Hippocampal formation (tissue), 2 donors: ENCODE data around the gene BMP7.
"Not testable (repeated sequence)": the region's sequence is repeated elsewhere in the genome, so short reads cannot be mapped to it uniquely, and the experiment has no call there.

ENCODE experiments used
- DNase-seq, 2 donors: peaks; one replicate each; lab custom pipeline; 2025; lab: John Stamatoyannopoulos, UW

BMP7 gene

DNA sequence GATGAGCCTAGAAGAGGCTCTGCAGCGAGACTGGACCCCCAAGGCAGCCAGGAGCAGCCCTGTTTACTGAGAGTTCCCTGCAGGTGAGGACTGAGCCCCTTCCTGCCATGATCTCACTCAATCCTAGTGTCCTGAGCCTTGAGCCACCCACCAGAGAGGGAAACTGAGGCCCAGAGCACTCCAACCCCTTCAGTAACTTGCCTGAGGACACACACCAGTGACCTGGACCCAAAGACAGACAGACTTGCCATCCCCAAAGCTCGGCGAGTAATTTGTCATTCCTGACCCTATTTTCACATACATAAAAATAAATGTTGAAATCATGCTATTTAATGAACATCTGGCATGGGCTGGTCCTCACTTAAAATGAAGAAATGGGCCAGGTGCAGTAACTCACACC lies 16.7 kb downstream of the BMP7 start:
- DNase-seq = no peak

DNA sequence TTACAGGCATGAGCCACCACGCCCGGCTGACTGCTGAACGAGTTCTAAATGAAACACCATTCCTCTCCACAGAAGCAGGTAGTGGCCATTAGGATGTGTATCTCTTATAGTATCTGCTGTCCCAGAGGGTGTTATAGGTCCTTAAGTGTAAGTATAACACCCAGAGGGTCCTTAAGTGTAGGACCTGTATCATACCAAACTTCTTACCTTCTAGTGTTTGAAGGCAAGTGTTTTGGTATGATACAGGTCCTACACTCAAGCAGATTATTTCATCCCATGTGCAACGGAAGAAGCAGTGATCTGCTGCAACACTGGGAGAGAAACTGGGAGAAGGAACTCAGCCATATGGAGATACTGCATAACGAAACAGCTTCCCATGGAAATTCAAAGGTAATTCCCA lies 17.4 kb downstream of the BMP7 start:
- DNase-seq = no peak

GRCh38 chr20:57248132-57248797 lies 18.2 kb downstream of the BMP7 start:
- no peak for DNase-seq

DNA sequence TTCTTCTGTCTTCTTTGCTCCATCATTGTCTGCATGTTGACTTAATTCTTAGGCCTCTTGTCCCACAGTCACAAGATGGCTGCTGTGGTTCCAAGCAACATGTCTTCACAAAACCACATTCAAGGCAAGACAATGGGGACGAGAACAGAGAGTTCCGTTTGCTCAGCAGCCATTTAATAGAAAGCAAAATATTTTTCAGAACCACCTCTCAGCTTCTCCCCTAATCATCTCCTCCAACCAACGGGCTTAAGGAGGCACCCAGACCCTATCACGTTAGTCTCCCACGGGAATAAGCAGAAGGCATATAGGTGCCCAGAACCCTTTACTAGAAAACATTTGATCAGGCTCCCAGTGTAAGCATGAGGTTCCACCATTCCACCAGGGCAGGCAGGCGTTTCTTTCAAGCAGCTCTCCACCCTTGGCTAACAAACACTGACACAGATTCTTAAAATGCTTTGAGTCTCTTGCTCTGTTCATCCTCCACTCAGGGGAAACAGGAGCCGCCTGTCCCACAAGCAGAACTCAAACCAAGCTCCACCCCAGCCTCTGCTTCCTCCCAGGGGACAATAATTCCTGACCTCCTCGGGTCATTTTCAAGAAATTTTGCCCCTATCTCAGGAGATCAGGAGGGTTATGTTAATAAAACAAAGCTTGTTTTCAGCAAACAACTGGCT lies 19.0 kb downstream of the BMP7 start:
- no peak for DNase-seq

DNA sequence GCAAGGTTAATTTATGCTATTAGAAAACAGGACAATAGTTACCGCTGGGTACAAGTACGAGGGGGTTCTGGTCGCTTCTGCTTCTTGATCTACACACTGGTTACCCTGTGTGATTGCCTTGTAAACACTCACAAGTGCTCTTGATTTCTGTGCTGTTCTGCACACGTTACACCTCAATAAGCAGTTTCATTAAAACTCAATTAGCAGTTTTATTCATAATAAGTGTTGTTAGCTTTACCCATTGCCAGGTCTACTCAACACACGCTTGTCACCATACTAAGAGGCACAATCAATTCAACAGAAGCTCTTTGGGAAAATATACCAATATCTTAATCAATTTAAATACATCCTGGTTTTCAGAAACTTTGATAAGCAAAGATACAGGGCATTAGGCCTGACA lies 20.4 kb downstream of the BMP7 start:
- DNase-seq = no peak

GRCh38 chr20:57244627-57245214 lies 21.7 kb downstream of the BMP7 start:
- DNase-seq = no peak

- no peak for DNase-seq
These were observed 22.2 kb downstream of the BMP7 start for GRCh38 chr20:57244221-57244585.

GRCh38 chr20:57243480-57244220 lies 22.8 kb downstream of the BMP7 start:
- DNase-seq = no peak

- no peak for DNase-seq
These were observed 24.0 kb downstream of the BMP7 start for GRCh38 chr20:57242414-57242813.

DNA sequence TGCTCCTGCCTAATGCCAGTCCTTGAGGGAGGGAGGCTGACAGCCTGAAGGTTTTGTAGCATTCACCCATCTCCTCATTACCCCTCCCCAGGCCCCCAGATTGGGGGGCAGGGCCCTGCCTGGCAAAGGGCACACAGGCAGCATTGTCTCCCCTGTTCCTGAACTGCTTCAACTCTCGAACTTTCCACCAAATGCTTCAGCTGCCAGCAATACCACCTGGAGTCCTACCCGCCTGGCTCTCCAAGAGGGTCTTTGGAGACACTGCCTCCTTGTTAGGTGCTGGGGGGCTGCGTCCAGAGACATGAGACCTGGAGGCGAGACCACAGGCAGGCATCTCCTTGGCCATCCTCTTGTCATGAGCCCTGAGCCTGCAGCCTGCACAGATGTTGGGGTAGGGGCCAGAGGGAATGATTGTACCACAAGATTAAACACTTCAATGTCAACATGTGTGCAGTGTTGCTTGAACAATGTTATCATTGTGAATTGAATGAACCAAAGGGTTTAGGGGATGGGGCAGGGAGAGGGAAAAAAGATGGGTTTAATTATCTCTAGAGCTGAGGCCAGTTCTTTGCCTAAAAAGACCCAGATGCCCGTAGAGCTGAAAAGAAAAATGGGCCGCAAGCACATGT lies 25.0 kb downstream of the BMP7 start:
- DNase-seq = peak in 1 of 2 donors; percentile 25

- no peak for DNase-seq
These were observed 25.7 kb downstream of the BMP7 start for GRCh38 chr20:57240581-57241362.

- DNase-seq = not testable (repeated sequence)
These were observed 26.7 kb downstream of the BMP7 start for GRCh38 chr20:57239725-57240124.

GRCh38 chr20:57239324-57239723 lies 27.1 kb downstream of the BMP7 start:
- not testable (repeated sequence) for DNase-seq

DNA sequence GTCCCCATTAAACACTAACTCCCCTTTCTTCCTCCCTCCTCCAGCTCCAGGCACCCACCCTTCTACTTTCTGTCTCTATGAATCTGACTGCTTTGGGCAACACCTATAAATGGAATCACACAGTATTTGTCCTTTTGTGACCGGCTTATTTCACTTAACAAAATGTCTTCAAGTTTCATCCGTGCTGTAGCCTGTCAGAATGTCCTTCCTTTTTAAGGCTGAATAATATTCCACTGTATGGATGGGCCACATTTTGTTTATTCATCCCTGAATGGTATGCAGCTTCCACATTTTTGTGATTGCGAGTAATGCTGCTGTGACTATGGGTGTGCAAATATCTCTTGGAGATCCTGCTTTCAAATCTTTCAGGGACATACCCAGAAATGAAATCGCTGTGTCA lies 28.4 kb downstream of the BMP7 start:
- no peak for DNase-seq

GRCh38 chr20:57237585-57237953 lies 28.9 kb downstream of the BMP7 start:
- no peak for DNase-seq

- DNase-seq = no peak
These were observed 29.4 kb downstream of the BMP7 start for GRCh38 chr20:57236813-57237584.

GRCh38 chr20:57234556-57235251 lies 31.7 kb downstream of the BMP7 start:
- no peak for DNase-seq

DNA sequence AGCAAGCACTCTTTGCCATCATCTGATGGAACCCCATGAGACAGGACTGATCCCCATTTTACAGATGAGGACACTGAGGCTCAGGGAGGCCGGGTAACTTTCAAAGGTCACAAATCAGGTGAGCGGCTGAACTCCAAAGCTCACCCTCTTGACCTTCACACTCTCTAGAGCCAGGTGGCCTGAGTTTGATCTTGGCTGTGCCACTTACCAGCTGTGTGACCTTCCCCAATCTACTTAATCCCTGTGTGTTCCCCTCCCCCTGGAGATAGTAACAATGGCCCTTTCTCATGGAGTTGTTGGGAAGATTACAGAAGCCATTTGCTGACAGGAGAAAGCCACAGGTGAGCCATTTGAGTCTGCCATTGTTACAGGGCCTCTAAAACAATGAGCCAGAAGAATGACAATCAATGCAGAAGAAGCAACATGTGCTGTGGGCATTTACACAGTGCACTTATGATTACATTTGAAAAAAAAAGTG lies 34.5 kb downstream of the BMP7 start:
- no peak for DNase-seq

DNA sequence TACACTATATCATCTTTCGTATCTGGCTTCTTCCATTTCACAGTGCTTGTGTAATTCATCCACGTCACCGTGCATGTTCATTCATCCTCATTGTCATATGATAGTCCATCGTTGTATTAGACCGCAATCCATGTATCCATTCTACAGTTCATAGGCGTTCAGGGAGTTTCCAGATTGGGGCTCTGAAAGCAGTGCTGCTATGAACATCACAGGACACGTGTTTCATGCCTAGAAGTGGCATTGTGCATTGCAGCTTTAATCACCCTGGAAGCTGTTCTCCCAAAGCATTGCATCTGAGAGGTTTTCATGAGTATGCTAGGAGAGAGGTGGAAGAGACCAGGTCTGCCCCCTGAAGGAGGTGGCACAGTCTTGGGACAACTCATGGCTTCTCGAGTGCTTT lies 35.3 kb downstream of the BMP7 start:
- DNase-seq = no peak

DNA sequence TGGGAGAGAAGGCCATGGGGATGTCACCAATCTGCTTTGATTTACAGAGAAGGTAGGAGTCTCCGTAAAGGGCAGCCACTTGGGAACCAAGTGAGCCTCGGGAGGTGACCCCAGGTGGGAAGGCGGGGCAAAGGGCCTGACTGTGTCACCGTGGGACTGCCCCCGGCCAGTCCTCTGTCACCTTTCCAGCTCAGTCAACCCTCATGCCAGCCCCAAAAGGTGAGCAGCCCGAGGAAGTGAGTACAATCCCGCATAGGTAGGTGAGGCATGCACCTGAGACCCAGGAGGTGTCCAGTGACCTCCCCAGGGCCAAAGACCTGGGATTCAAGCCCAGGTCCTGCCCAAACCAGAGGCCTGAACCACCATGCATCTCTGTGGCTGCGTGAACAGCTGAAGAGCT lies 36.2 kb downstream of the BMP7 start:
- no peak for DNase-seq
